Bone marrow (tissue), 2 donors: ENCODE data around the gene CHST7.

Experiments
- DNase-seq, 2 donors: peaks; one replicate each; lab custom pipeline; 2025; lab: John Stamatoyannopoulos, UW

Gene CHST7

GRCh38 chrX:46573892-46574773 is 568 bp downstream of the CHST7 start:
- peak in 1 of 2 donors; percentile 29 for DNase-seq

- no peak for DNase-seq
Observed at GRCh38 chrX:46574774-46575381, 1.3 kb downstream of the CHST7 start.

- DNase-seq, result no peak
Observed at GRCh38 chrX:46575586-46575985, 2.0 kb downstream of the CHST7 start.

- DNase-seq, result no peak
Observed at GRCh38 chrX:46575991-46576392, 2.4 kb downstream of the CHST7 start.

GRCh38 chrX:46576458-46576857 is 2.9 kb downstream of the CHST7 start:
- no peak for DNase-seq

- DNase-seq, result no peak
Observed at GRCh38 chrX:46577221-46578005, 3.8 kb downstream of the CHST7 start.

GRCh38 chrX:46579250-46579649 is 5.7 kb downstream of the CHST7 start:
- no peak for DNase-seq

- DNase-seq, result no peak
Observed at GRCh38 chrX:46580613-46581012, 7.0 kb downstream of the CHST7 start.

GRCh38 chrX:46582325-46582724 is 8.8 kb downstream of the CHST7 start:
- no peak for DNase-seq

GRCh38 chrX:46582966-46583365 is 9.4 kb downstream of the CHST7 start:
- no peak for DNase-seq

GRCh38 chrX:46584736-46585135 is 11.2 kb downstream of the CHST7 start:
- DNase-seq, result no peak

- no peak for DNase-seq
Observed at GRCh38 chrX:46587158-46587557, 13.6 kb downstream of the CHST7 start.

- DNase-seq, result no peak
Observed at GRCh38 chrX:46587753-46588171, 14.2 kb downstream of the CHST7 start.

GRCh38 chrX:46588263-46588662 is 14.7 kb downstream of the CHST7 start:
- DNase-seq, result peak in 1 of 2 donors; percentile 46

- DNase-seq, result no peak
Observed at GRCh38 chrX:46589977-46590723, 16.6 kb downstream of the CHST7 start.

- no peak for DNase-seq
Observed at GRCh38 chrX:46595084-46595483, 21.5 kb downstream of the CHST7 start.

- DNase-seq, result no peak
Observed at GRCh38 chrX:46597208-46597607, 23.6 kb downstream of the CHST7 start.

GRCh38 chrX:46597771-46598170 is 24.2 kb downstream of the CHST7 start:
- DNase-seq, result no peak

GRCh38 chrX:46599051-46599560 is 25.5 kb downstream of the CHST7 start:
- no peak for DNase-seq

GRCh38 chrX:46601283-46601682 is 27.7 kb downstream of the CHST7 start:
- no peak for DNase-seq

- no peak for DNase-seq
Observed at GRCh38 chrX:46602468-46603102, 29.0 kb downstream of the CHST7 start.
